Measurements from ENCODE around the gene FBXO47.
A peak's percentile ranks its signal among the peaks of the same experiment; 100 is the strongest.
"Not testable (repeated sequence)": the region's sequence is repeated elsewhere in the genome, so short reads cannot be mapped to it uniquely, and the experiment has no call there.

FBXO47 gene

DNA sequence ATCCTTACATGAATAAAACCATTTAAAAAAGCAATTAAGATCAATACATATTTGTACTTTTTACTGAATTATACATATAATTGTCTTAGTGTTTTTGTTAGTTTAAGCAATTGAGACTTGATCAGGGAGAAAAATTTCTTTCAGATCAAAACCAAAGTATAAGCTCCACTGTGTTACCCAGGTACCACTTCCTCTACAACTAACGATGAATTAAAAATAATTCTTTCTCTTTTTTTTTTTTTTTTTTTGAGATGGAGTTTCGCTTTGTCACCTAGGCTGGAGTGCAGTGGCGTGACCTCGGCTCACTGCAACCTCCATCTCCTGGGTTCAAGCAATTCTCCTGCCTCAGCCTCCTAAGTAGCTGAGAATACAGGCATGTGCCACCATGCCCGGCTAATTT is 6.8 kb downstream of the FBXO47 start:
- H3K4me3 ChIP-seq = no peak overlapping the region
- DNase-seq (ENCODE audit: low spot score in 2 of 2) = no peak
- H3K36me3 ChIP-seq (replicated peaks) = no peaks in the 10 kb centered on the region
- H3K27me3 ChIP-seq (ENCODE audit: low read depth) = no peaks in the 10 kb centered on the region
- H3K4me1 ChIP-seq = peaks cover 5% of the 10 kb centered on the region; the same call in 1 of the 2 replicates
- in situ Hi-C loops (cut with MboI; ENCODE audit: low sequenced_read_pairs) = no loop called here
- no peaks in the 10 kb centered on the region for H3K9me3 ChIP-seq

- H3K36me3 ChIP-seq (replicated peaks) = no peaks in the 10 kb centered on the region
- H3K4me1 ChIP-seq = peaks cover 5% of the 10 kb centered on the region; the same call in 1 of the 2 replicates
- in situ Hi-C loops (cut with MboI; ENCODE audit: low sequenced_read_pairs) = no loop called here
- no peak overlapping the region for H3K4me3 ChIP-seq
- no peaks in the 10 kb centered on the region for H3K27me3 ChIP-seq (ENCODE audit: low read depth)
- no peaks in the 10 kb centered on the region for H3K9me3 ChIP-seq
- DNase-seq (ENCODE audit: low spot score in 2 of 2) = no peak
Measured at GRCh38 chr17:38959508-38959907, 7.7 kb downstream of the FBXO47 start.

- H3K4me1 ChIP-seq = peaks cover 5% of the 10 kb centered on the region; the same call in 1 of the 2 replicates
- no peaks in the 10 kb centered on the region for H3K36me3 ChIP-seq (replicated peaks)
- no peaks in the 10 kb centered on the region for H3K9me3 ChIP-seq
- H3K4me3 ChIP-seq = no peak overlapping the region
- DNase-seq (ENCODE audit: low spot score in 2 of 2) = peak; percentile 35 to 40
- in situ Hi-C loops (cut with MboI; ENCODE audit: low sequenced_read_pairs) = no loop called here
- no peaks in the 10 kb centered on the region for H3K27me3 ChIP-seq (ENCODE audit: low read depth)
Measured at GRCh38 chr17:38958756-38959155, 8.4 kb downstream of the FBXO47 start.

DNA sequence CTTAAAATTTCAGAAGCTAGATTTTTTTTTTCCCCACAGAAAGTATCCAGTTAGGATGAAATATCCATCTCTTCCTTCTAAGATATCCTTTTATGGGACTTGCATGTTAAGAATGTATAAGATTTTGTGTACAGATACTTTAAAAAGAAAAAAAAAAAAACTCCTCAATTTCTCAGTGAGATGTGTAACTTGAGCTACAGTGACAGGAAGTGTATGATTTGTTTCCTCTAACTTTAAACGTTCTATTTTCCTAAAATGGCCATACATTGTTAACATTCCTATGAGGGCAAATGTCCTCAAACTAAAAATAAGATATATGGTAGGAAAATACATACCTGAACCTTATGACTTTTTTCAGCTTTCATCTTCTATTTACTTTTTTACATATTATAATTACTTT is 8.9 kb downstream of the FBXO47 start:
- no peaks in the 10 kb centered on the region for H3K36me3 ChIP-seq (replicated peaks)
- no peak overlapping the region for H3K4me3 ChIP-seq
- peaks cover 5% of the 10 kb centered on the region; the same call in 1 of the 2 replicates for H3K4me1 ChIP-seq
- no peaks in the 10 kb centered on the region for H3K27me3 ChIP-seq (ENCODE audit: low read depth)
- no peaks in the 10 kb centered on the region for H3K9me3 ChIP-seq
- in situ Hi-C loops (cut with MboI; ENCODE audit: low sequenced_read_pairs) = no loop called here
- DNase-seq (ENCODE audit: low spot score in 2 of 2) = no peak

DNA sequence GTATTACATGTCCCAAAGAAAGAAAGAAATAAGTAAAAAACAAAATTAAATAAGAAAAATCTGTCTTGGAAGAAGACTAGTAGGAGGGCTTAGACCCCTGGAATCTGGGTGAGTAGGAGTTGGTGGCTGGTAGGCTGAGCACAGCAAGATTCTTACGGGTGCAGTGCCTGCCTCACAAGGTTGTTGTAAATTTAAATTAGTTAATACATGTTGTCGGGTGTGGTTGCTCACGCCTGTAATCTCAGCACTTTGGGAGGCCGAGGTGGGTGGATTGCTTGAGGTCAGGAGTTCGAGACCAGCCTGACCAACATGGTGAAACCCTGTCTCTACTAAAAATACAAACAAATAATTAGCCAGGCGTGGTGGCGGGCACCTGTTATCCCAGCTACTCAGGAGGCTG is 13.4 kb downstream of the FBXO47 start:
- H3K4me3 ChIP-seq; DNase-seq (ENCODE audit: low spot score in 2 of 2); H3K4me1 ChIP-seq; H3K36me3 ChIP-seq (replicated peaks); H3K9me3 ChIP-seq; H3K27me3 ChIP-seq (ENCODE audit: low read depth); in situ Hi-C loops (cut with MboI; ENCODE audit: low sequenced_read_pairs): not testable (repeated sequence)

DNA sequence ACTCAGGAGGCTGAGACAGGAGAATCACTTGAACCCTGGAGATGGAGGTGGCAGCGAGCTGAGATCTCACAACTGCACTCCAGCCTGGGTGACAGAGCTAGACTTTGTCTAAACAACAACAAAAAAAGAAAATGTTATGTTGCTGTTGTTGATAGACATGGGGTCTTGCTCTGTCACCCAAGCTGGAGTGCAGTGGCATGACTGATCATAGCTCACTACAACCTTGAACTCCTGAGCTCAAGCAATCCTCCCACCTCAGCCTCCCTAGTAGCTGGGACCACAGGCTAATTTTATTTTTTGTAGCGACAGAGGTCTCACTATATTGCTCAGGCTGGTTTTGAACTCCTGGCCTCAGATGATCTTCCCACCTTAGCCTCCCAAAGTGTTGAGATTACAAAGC is 20.0 kb downstream of the FBXO47 start:
- in situ Hi-C loops (cut with MboI; ENCODE audit: low sequenced_read_pairs) = no loop called here
- no peaks in the 10 kb centered on the region; the same call in 1 of the 2 replicates for H3K9me3 ChIP-seq
- DNase-seq (ENCODE audit: low spot score in 2 of 2) = no peak
- H3K4me1 ChIP-seq = peaks cover 12% of the 10 kb centered on the region
- no peaks in the 10 kb centered on the region for H3K36me3 ChIP-seq (replicated peaks)
- no peak overlapping the region for H3K4me3 ChIP-seq
- H3K27me3 ChIP-seq (ENCODE audit: low read depth) = no peaks in the 10 kb centered on the region

GRCh38 chr17:38943607-38944006 is 23.6 kb downstream of the FBXO47 start:
- Histone ChIP-seq H3K4me1 (peaks cover 14% of the 10 kb centered on the region), H3K27me3 (ENCODE audit: low read depth) (no peaks in the 10 kb centered on the region), H3K4me3 (no peak overlapping the region), H3K9me3 (no peaks in the 10 kb centered on the region; the same call in 1 of the 2 replicates), H3K36me3 (replicated peaks) (no peaks in the 10 kb centered on the region)
- no peak for DNase-seq (ENCODE audit: low spot score in 2 of 2)
- in situ Hi-C loops (cut with MboI; ENCODE audit: low sequenced_read_pairs) = no loop called here

DNA sequence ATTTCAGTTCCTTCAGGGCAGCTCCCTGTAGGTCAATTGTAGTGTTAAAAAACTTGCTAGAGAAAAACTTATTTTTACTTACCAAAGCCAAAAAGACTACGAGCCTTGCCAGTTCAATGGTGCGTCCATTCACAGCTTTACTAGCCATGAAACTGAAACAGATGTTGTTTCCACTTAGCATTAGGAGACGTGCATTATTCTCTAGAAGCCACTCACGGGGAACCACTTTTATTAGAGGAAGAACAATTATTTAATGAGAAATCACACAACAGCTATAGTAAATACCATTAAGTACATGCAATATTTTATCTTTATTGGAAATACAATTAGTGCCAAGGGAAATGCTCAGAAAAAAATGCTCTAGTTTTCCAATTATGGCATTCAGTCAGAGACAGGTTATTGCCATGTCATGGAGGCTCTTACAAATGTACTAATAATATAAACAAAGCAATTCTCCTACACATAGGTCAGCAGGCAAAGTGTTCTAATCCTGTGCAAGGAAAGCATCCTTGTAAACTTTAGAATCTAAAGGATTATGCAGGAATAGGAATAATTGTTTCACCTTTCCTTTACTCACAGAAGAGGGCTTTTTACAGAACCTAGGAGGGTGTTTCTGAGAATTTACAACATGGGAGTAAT is 24.4 kb downstream of the FBXO47 start:
- no peak overlapping the region for H3K4me3 ChIP-seq
- H3K27me3 ChIP-seq (ENCODE audit: low read depth) = no peaks in the 10 kb centered on the region
- in situ Hi-C loops (cut with MboI; ENCODE audit: low sequenced_read_pairs) = no loop called here
- no peaks in the 10 kb centered on the region; the same call in 1 of the 2 replicates for H3K9me3 ChIP-seq
- H3K4me1 ChIP-seq = peaks cover 19% of the 10 kb centered on the region
- H3K36me3 ChIP-seq (replicated peaks) = no peaks in the 10 kb centered on the region
- DNase-seq (ENCODE audit: low spot score in 2 of 2) = peak in 1 of 2 experiments; percentile 57

DNA sequence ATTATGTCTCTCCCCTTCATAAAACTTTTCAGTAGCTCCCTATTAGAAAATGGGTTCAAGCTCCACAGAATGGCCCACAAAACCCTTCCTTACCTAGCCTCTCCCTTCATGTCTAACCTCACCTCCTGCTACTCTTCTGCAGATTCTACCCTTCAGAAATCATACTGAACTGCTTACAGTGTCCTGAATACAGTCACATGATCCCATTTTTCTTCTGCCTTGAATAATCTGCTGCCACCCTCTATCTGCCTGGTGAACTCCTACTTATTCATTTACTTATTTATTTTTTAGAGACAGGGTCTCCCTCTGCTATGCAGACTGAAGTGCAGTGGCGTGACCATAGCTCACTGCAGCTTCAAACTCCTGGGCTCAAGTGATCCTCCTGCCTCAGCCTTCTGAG is 26.8 kb downstream of the FBXO47 start:
- Histone ChIP-seq H3K36me3 (replicated peaks) (no peaks in the 10 kb centered on the region), H3K4me3 (no peak overlapping the region), H3K27me3 (ENCODE audit: low read depth) (peaks cover 4% of the 10 kb centered on the region; the same call in 1 of the 2 replicates), H3K9me3 (no peaks in the 10 kb centered on the region), H3K4me1 (peaks cover 19% of the 10 kb centered on the region)
- DNase-seq (ENCODE audit: low spot score in 2 of 2) = no peak
- in situ Hi-C loops (cut with MboI; ENCODE audit: low sequenced_read_pairs) = no loop called here

DNA sequence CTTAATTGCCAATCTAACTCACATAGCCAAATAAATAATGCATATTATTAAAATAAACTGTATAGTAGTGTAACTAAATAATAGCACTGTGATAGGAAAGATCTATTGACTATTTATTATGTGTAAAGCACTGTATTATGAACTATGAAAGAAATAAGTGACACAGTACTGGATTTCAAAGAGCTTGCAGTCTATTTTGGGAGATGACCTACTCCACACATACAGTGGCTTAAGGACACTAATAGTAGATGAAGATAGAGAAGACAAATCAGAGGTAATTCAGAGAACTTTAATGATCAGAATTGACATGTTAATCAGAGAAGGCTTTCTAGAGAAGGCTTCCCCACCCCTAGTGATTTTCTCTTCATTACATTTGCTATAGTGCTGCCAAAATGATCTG is 27.2 kb downstream of the FBXO47 start:
- Histone ChIP-seq H3K9me3 (no peaks in the 10 kb centered on the region), H3K4me3 (no peak overlapping the region), H3K36me3 (replicated peaks) (no peaks in the 10 kb centered on the region), H3K4me1 (peaks cover 19% of the 10 kb centered on the region), H3K27me3 (ENCODE audit: low read depth) (peaks cover 4% of the 10 kb centered on the region; the same call in 1 of the 2 replicates)
- DNase-seq (ENCODE audit: low spot score in 2 of 2) = no peak
- in situ Hi-C loops (cut with MboI; ENCODE audit: low sequenced_read_pairs) = no loop called here

GRCh38 chr17:38933962-38934361 is 33.2 kb downstream of the FBXO47 start:
- H3K27me3 ChIP-seq (ENCODE audit: low read depth); H3K9me3 ChIP-seq; in situ Hi-C loops (cut with MboI; ENCODE audit: low sequenced_read_pairs): not testable (repeated sequence)

GRCh38 chr17:38930782-38931181 is 36.4 kb downstream of the FBXO47 start:
- H3K4me3 ChIP-seq; H3K4me1 ChIP-seq; DNase-seq (ENCODE audit: low spot score in 2 of 2); H3K9me3 ChIP-seq; H3K36me3 ChIP-seq (replicated peaks); in situ Hi-C loops (cut with MboI; ENCODE audit: low sequenced_read_pairs); H3K27me3 ChIP-seq (ENCODE audit: low read depth): not testable (repeated sequence)

More at GRCh38 chr17:38933962-38934361, 33.2 kb downstream of the FBXO47 start:
- peak in 1 of 2 experiments; percentile 35 for DNase-seq (ENCODE audit: low spot score in 2 of 2)
- peaks cover 16% of the 10 kb centered on the region for H3K4me1 ChIP-seq
- not testable (repeated sequence) for H3K4me3 ChIP-seq; H3K36me3 ChIP-seq (replicated peaks)

DNA sequence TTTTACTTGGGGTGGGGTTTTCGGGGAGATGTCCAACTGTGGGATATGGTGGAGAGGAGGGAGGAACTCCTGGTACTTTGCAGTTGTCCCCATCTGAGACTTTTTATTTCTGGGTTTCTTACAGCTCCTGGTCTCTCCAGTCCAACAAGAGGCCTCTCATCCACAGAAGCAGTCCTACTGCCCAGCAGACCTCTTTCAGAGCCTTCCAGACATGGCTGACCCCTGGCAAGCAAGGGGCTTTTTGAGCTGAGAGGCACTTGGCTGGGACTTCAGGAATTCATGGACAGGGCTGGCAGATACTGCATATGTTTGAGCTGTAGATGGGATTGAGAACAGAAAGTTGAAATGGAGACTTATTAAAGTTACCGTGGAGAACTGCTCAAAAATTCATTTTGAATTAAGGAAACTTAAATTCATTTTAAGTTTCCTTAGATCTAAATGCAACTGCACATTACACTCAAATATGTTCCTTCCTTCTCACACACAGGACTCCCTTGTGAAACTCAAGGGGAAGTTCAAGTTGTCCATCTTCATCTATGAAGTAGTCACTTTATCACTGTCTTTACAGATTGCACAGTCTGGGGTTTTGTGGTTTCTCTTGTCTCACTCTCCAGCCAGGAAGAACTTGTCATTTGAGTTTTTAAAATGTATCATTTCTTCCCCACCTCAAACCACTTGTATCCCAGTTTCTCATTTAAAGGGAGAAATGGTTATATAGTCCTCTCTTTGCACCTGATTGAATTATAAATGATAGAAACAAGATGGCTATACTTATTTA is 40.7 kb downstream of the FBXO47 start:
- DNase-seq (ENCODE audit: low spot score in 2 of 2) = no peak
- no peaks in the 10 kb centered on the region for H3K9me3 ChIP-seq
- in situ Hi-C loops (cut with MboI; ENCODE audit: low sequenced_read_pairs) = no loop called here
- no peaks in the 10 kb centered on the region for H3K27me3 ChIP-seq (ENCODE audit: low read depth)
- H3K4me3 ChIP-seq = no peak overlapping the region
- no peaks in the 10 kb centered on the region for H3K36me3 ChIP-seq (replicated peaks)
- no peaks in the 10 kb centered on the region for H3K4me1 ChIP-seq

- Histone ChIP-seq H3K4me3 (no peak within 1 kb of the TSS), H3K4me1 (no peaks in the 10 kb centered on the region), H3K9me3 (no peaks in the 10 kb centered on the region), H3K36me3 (replicated peaks) (no peaks in the 10 kb centered on the region), H3K27me3 (ENCODE audit: low read depth) (no peaks in the 10 kb centered on the region)
- no peak for DNase-seq (ENCODE audit: low spot score in 2 of 2)
- in situ Hi-C loops (cut with MboI; ENCODE audit: low sequenced_read_pairs) = no loop called here
Measured at GRCh38 chr17:38925263-38925995, 41.8 kb downstream of the FBXO47 start, which contains the start of gene LASP1NB. TSS of gene LASP1NB (plus strand) at chr17:38925614.
